ENCODE data around the gene NFE2L3.

GRCh38 chr7:26147030-26147429 is 5.0 kb upstream of the NFE2L3 start:
- TF ChIP-seq ELF1 (tag; IDR thresholded peaks at IDR 0.05) (no peak), HDAC3 (IDR thresholded peaks at IDR 0.05; ENCODE audit: borderline replicate concordance, partially characterized antibody) (no peak), POLR2A (conservative IDR thresholded peaks at IDR 0.05) (no peak), MED1 (CRISPR knock-in tag; IDR thresholded peaks at IDR 0.05; ENCODE audit: borderline replicate concordance) (no peak), ZNF384 (IDR thresholded peaks at IDR 0.05; ENCODE audit: low read depth, low read length) (no peak), POLR2AphosphoS5 (IDR thresholded peaks at IDR 0.05; ENCODE audit: control insufficient read depth, insufficient read depth, low read depth, low read length) (no peak), EZH2 (IDR thresholded peaks at IDR 0.05; ENCODE audit: borderline replicate concordance, low read depth, low read length) (no peak), TCF7L2 (IDR thresholded peaks at IDR 0.05; ENCODE audit: low read depth, low read length) (no peak), NFIC (IDR thresholded peaks at IDR 0.05) (no peak), BRCA1 (IDR thresholded peaks at IDR 0.05) (no peak), BRCA1 (CRISPR knock-in tag; IDR thresholded peaks at IDR 0.05) (no peak), ETV5 (CRISPR knock-in tag; IDR thresholded peaks at IDR 0.05; ENCODE audit: low read depth) (no peak), ZNF24 (IDR thresholded peaks at IDR 0.05) (no peak)
- TF ChIP-seq, protein P1, sequence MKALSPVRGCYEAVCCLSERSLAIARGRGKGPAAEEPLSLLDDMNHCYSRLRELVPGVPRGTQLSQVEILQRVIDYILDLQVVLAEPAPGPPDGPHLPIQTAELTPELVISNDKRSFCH (CRISPR knock-in tag; IDR thresholded peaks at IDR 0.05) = no peak
- TF ChIP-seq, protein P1 (tag; IDR thresholded peaks at IDR 0.05) = no peak
- TF ChIP-seq, protein P2, sequence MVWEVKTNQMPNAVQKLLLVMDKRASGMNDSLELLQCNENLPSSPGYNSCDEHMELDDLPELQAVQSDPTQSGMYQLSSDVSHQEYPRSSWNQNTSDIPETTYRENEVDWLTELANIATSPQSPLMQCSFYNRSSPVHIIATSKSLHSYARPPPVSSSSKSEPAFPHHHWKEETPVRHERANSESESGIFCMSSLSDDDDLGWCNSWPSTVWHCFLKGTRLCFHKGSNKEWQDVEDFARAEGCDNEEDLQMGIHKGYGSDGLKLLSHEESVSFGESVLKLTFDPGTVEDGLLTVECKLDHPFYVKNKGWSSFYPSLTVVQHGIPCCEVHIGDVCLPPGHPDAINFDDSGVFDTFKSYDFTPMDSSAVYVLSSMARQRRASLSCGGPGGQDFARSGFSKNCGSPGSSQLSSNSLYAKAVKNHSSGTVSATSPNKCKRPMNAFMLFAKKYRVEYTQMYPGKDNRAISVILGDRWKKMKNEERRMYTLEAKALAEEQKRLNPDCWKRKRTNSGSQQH (CRISPR knock-in tag; IDR thresholded peaks at IDR 0.05) = no peak
